HepG2 (cell line): ENCODE measurements around the gene GPR15LG. TPM values are rescaled to one million over a fixed set of nuclear protein-coding genes. Genes with fewer than 3 reads are reported as not detected.

ENCODE experiments used
- BCL3 ChIP-seq: sonication (generic); formaldehyde crosslinking; IDR thresholded peaks from 2 replicates; pipeline ENCODE4 v1.5.1; 2020; ENCODE audit warnings: mild to moderate bottlenecking, missing genetic modification reagents, moderate library complexity
- CHCHD3 ChIP-seq: sonication (generic); formaldehyde crosslinking; IDR thresholded peaks from 2 replicates; pipeline ENCODE4 v1.8.0; 2022; ENCODE audit warnings: mild to moderate bottlenecking, missing genetic modification reagents, moderate library complexity
- EP300 ChIP-seq, 3 experiments: sonication (generic) in 1 of 3; formaldehyde crosslinking in 1 of 3; IDR thresholded peaks; 2 replicates each; pipeline versions ENCODE4 v1.5.1 to v1.6.1; 2011 to 2020; ENCODE audit warnings: low read depth in 2 of 3, low read length in 2 of 3, borderline replicate concordance in 1 of 3, improper control_type of control experiment in 1 of 3, mild to moderate bottlenecking in 1 of 3, missing genetic modification reagents in 1 of 3, moderate library complexity in 1 of 3
- FOXK1 ChIP-seq: sonication (generic); formaldehyde crosslinking; IDR thresholded peaks from 2 replicates; pipeline ENCODE4 v1.4.0; 2020; ENCODE audit warnings: low read depth, missing genetic modification reagents, borderline replicate concordance
- FOXM1 ChIP-seq: sonication (generic); formaldehyde crosslinking; IDR thresholded peaks from 2 replicates; pipeline ENCODE4 v1.5.0; 2020; ENCODE audit warnings: missing genetic modification reagents
- FUBP1 ChIP-seq: sonication (generic); formaldehyde crosslinking; IDR thresholded peaks from 2 replicates; pipeline ENCODE4 v1.5.1; 2020; ENCODE audit warnings: missing genetic modification reagents, mild to moderate bottlenecking, borderline replicate concordance
- GABPA ChIP-seq, 2 experiments: IDR thresholded peaks; 2 replicates each; pipeline ENCODE4 v1.6.1; 2011 to 2016; ENCODE audit warnings: low read depth in 2 of 2, low read length in 1 of 2, missing biosample characterization in 1 of 2, missing genetic modification characterization in 1 of 2
- GATA4 ChIP-seq: sonication (generic); IDR thresholded peaks from 2 replicates; pipeline ENCODE4 v1.6.1; 2016; ENCODE audit warnings: antibody characterized with exemption, low read depth, borderline replicate concordance
- GLI4 ChIP-seq: sonication (generic); formaldehyde crosslinking; IDR thresholded peaks from 2 replicates; pipeline ENCODE4 v1.5.1; 2020; ENCODE audit warnings: missing genetic modification reagents, mild to moderate bottlenecking, moderate library complexity, borderline replicate concordance
- GMEB2 ChIP-seq: IDR thresholded peaks from 2 replicates; pipeline ENCODE4 v1.6.1; 2016; ENCODE audit warnings: missing biosample characterization, missing genetic modification reagents, low read depth
- MTA1 ChIP-seq: sonication (generic); formaldehyde crosslinking; IDR thresholded peaks from 2 replicates; pipeline ENCODE4 v1.4.0; 2020; ENCODE audit warnings: missing genetic modification reagents, mild to moderate bottlenecking, borderline replicate concordance
- ONECUT2 ChIP-seq: sonication (generic); formaldehyde crosslinking; IDR thresholded peaks from 2 replicates; pipeline ENCODE4 v1.4.0; 2020; ENCODE audit warnings: missing genetic modification reagents
- STAG1 ChIP-seq: sonication (generic); formaldehyde crosslinking; IDR thresholded peaks from 2 replicates; pipeline ENCODE4 v1.4.0; 2020; ENCODE audit warnings: missing genetic modification reagents
- ZBTB26 ChIP-seq: IDR thresholded peaks from 2 replicates; pipeline ENCODE4 v1.6.1; 2016; ENCODE audit warnings: missing compliant biosample characterization, missing genetic modification reagents, borderline replicate concordance
- ZMYM3 ChIP-seq: sonication (generic); formaldehyde crosslinking; IDR thresholded peaks from 2 replicates; pipeline ENCODE4 v1.5.1; 2020; ENCODE audit warnings: mild to moderate bottlenecking, missing genetic modification reagents
- ZNF251 ChIP-seq: sonication (generic); formaldehyde crosslinking; IDR thresholded peaks from 2 replicates; pipeline ENCODE4 v1.9.0; 2021; ENCODE audit warnings: mild to moderate bottlenecking, missing genetic modification reagents
- ZNF30 ChIP-seq: sonication (generic); formaldehyde crosslinking; IDR thresholded peaks from 2 replicates; pipeline ENCODE4 v1.5.0; 2020; ENCODE audit warnings: mild to moderate bottlenecking, missing genetic modification reagents
- ZNF354B ChIP-seq: sonication (generic); formaldehyde crosslinking; IDR thresholded peaks from 2 replicates; pipeline ENCODE4 v1.8.0; 2022; ENCODE audit warnings: mild to moderate bottlenecking, missing genetic modification reagents
- ZNF589 ChIP-seq: sonication (generic); formaldehyde crosslinking; conservative IDR thresholded peaks from 2 replicates; pipeline ENCODE4 v1.8.0; 2022; ENCODE audit warnings: mild to moderate bottlenecking, moderate library complexity, missing genetic modification reagents
- ZNF619 ChIP-seq: sonication (generic); formaldehyde crosslinking; IDR thresholded peaks from 2 replicates; pipeline ENCODE4 v1.4.0; 2020; ENCODE audit warnings: mild to moderate bottlenecking, missing genetic modification reagents
- ZNF83 ChIP-seq: sonication (generic); formaldehyde crosslinking; IDR thresholded peaks from 2 replicates; pipeline ENCODE4 v1.4.0; 2020; ENCODE audit warnings: missing genetic modification reagents, mild to moderate bottlenecking, borderline replicate concordance
- ZNF891 ChIP-seq: sonication (generic); formaldehyde crosslinking; IDR thresholded peaks from 2 replicates; pipeline ENCODE4 v1.5.0; 2020; ENCODE audit warnings: mild to moderate bottlenecking, missing genetic modification reagents
- polyA plus RNA-seq, 8 experiments: library from polyadenylated mRNA; depleted of rRNA in 3 of 8; stranded (reverse) in 7 of 8; unstranded in 1 of 8; fragments of >200 nt; fragmentation: Illumina TruSeq in 4 of 8; extraction: Trizol in 4 of 8; gene quantifications; 2 replicates each; pipeline versions ENCODE4 v1.2.1 to v1.2.3, GENCODE V29; 2011 to 2016; ENCODE audit warnings: low read depth in 4 of 8, missing spikeins in 1 of 8, mixed read lengths in 1 of 8; ENCODE audit not compliant: insufficient read depth in 1 of 8
- total RNA-seq, 5 experiments: library from RNA; depleted of rRNA; stranded (reverse); fragments of >200 nt; fragmentation: Illumina TruSeq; extraction: Trizol; gene quantifications; 2 replicates each; pipeline ENCODE4 v1.2.3, GENCODE V29; 2016; ENCODE audit warnings: low read depth in 1 of 5

GPR15LG gene
- total and polyA plus RNA-seq, 2 of the 13 experiments (the other 11 are each of a cell fraction or from before 2014, with no cell fraction given) = not detected

DNA sequence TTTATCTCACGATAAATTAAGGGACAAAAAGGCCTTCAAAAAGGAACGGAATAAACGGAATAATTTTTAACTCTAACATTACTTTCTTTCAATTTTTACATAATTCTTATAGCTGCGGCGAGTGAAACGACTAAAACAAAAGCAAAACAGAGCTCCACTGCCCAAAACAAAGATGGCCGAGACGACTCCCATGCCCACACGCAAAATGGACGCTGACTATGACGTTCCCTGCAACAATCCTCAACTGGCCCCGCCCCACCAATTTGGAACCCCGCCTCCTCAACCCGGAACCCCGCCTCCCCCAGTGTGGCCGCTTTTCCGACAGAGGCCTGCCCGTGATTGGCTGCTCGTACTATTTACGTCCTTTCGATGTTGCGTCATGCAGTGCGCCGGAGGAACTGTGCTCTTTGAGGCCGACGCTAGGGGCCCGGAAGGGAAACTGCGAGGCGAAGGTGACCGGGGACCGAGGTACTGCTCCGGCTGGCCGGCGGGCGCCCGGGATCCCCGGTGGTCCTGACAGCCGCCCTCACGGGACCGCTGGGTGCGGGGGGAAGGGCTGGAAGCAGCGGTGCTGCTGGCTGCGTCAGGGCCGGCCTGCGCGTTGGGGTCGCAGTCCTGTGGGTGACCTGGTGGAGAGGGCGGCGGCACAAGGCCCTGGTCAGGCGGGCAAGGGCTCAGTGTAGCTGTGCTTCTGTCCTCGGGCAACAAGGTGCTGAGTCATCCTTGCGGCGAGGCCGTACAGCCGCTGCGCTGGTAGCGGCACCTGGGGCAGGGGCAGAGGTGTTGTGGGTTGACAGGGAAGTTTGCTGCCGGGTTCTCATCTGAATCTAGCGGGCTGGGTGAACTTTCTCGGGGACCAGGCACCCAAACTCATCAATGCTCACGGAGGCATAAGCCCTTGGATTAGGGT lies 34.2 kb upstream of the GPR15LG start, which contains the start of gene GHITM (continued):
- TF ChIP-seq GLI4 (CRISPR knock-in tag) (no peak), ZMYM3 (no peak), FUBP1 (no peak), ZNF619 (peak; percentile 69; the same call in 1 of the 2 replicates), ZNF891 (CRISPR knock-in tag) (peak; percentile 87), GMEB2 (no peak; the same call in 1 of the 2 replicates), CHCHD3 (CRISPR knock-in tag) (peak; percentile 71; the same call in 1 of the 2 replicates), ZBTB26 (no peak), EP300 (IDR thresholded peaks at IDR 0.05; ENCODE audit: low read depth in 2 of 2, low read length in 2 of 2) (0 out of 4 replicates have a peak, but pooled peaks of 1 of the 2 experiments have one; percentile 41), EP300 (CRISPR knock-in tag; IDR thresholded peaks at IDR 0.05; ENCODE audit: borderline replicate concordance) (no peak), GATA4 (no peak), FOXK1 (CRISPR knock-in tag) (peak; percentile 99), FOXM1 (CRISPR knock-in tag) (no peak), ZNF354B (CRISPR knock-in tag) (0 out of 2 replicates have a peak, but pooled peaks have one; percentile 91), ZNF83 (CRISPR knock-in tag) (peak; percentile 93; the same call in 1 of the 2 replicates), ONECUT2 (CRISPR knock-in tag) (no peak), STAG1 (CRISPR knock-in tag) (no peak), ZNF589 (CRISPR knock-in tag) (peak; percentile 54; the same call in 1 of the 2 replicates), MTA1 (CRISPR knock-in tag) (peak; percentile 64; the same call in 1 of the 2 replicates), BCL3 (CRISPR knock-in tag) (peak; percentile 43; the same call in 1 of the 2 replicates), GABPA (IDR thresholded peaks at IDR 0.05; ENCODE audit: low read depth, low read length) (peak; percentile 78), GABPA (CRISPR knock-in tag; IDR thresholded peaks at IDR 0.05; ENCODE audit: low read depth) (peak; percentile 94), ZNF251 (CRISPR knock-in tag) (no peak), ZNF30 (no peak)
